GM19025 (cell line): ENCODE measurements around the gene MT3.
A peak's percentile ranks its signal among the peaks of the same experiment; 100 is the strongest.

Experiments used
- ATAC-seq: cut with Tn5 transposase; IDR thresholded peaks from one replicate; pipeline ENCODE4 v1.9.1; 2021; ENCODE audit warnings: mild to moderate bottlenecking, low read depth, moderate library complexity; ENCODE audit not compliant: unreplicated experiment

MT3 gene

GRCh38 chr16:56625943-56626654 lies 36.8 kb downstream of the MT3 start:
- no peak for ATAC-seq

- no peak for ATAC-seq
Measured at GRCh38 chr16:56626685-56627084, 37.4 kb downstream of the MT3 start.

- no peak for ATAC-seq
Measured at GRCh38 chr16:56628486-56629350, 39.4 kb downstream of the MT3 start.

- ATAC-seq: no peak
Measured at GRCh38 chr16:56629531-56629930, 40.2 kb downstream of the MT3 start.

GRCh38 chr16:56630134-56630533 lies 40.8 kb downstream of the MT3 start:
- peak; percentile 79 for ATAC-seq

- no peak for ATAC-seq
Measured at GRCh38 chr16:56631197-56631596, 41.9 kb downstream of the MT3 start.

GRCh38 chr16:56631832-56632155 lies 42.5 kb downstream of the MT3 start:
- no peak for ATAC-seq

- no peak for ATAC-seq
Measured at GRCh38 chr16:56632156-56632847, 43.0 kb downstream of the MT3 start, which contains the start of gene MT1M. Gene MT1M, plus strand, starts transcription at chr16:56632659. Its CDS starts 73 bp downstream, at chr16:56632732.

- ATAC-seq: no peak
Measured at GRCh38 chr16:56632848-56633365, 43.6 kb downstream of the MT3 start.

- no peak for ATAC-seq
Measured at GRCh38 chr16:56633535-56633934, 44.2 kb downstream of the MT3 start.

GRCh38 chr16:56634715-56635440 lies 45.5 kb downstream of the MT3 start:
- no peak for ATAC-seq

- ATAC-seq: no peak
Measured at GRCh38 chr16:56635441-56635967, 46.2 kb downstream of the MT3 start.

GRCh38 chr16:56636616-56637413 lies 47.5 kb downstream of the MT3 start:
- ATAC-seq: no peak

GRCh38 chr16:56637814-56638750 lies 48.8 kb downstream of the MT3 start, which contains the start of gene MT1A:
Gene MT1A, plus strand, starts transcription at chr16:56638666. Its CDS starts 73 bp downstream, at chr16:56638739.
- ATAC-seq: no peak

GRCh38 chr16:56639045-56639444 lies 49.7 kb downstream of the MT3 start:
- no peak for ATAC-seq

GRCh38 chr16:56640076-56640475 lies 50.7 kb downstream of the MT3 start:
- ATAC-seq: no peak
